HG02852 (cell line): ENCODE results near the gene FLII.
"Not testable (repeated sequence)": the region's sequence is repeated elsewhere in the genome, so short reads cannot be mapped to it uniquely, and the experiment has no call there.

Experiments
- ATAC-seq: cut with Tn5 transposase; IDR thresholded peaks from one replicate; pipeline ENCODE4 v1.9.1; 2021; ENCODE audit warnings: mild to moderate bottlenecking, moderate library complexity; ENCODE audit not compliant: unreplicated experiment

FLII gene

GRCh38 chr17:18258356-18259038, at the start of gene FLII:
FLII (minus strand) TSS chr17:18258738; CDS start chr17:18258690, 48 bp downstream.
- no peak for ATAC-seq

- ATAC-seq, result not testable (repeated sequence)
These were observed 44.7 kb upstream of the FLII start for GRCh38 chr17:18303206-18303605.

- ATAC-seq, result no peak
These were observed 42.4 kb upstream of the FLII start for GRCh38 chr17:18300725-18301480.

GRCh38 chr17:18298061-18298460, 39.5 kb upstream of the FLII start:
- ATAC-seq, result not testable (repeated sequence)

GRCh38 chr17:18291718-18292540, 33.4 kb upstream of the FLII start:
- no peak for ATAC-seq

DNA sequence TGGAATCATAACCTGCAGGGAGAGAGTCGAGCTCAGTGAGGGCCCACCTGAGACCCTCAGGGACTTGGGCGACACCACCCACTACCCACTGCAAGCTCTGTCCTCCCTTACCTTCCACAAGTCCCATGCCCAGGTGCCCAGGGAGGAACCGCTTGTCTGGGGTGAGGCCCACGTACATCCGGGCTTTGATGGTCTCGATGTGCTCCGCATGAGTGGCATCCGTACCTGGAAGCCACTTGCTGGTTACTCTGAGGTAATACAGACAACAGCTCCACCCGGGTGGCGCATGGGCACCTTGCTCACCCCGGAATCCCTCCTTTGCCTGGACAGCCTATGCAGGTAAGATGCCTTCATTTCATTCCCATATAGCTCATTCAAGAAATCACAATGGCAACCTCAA, 26.8 kb upstream of the FLII start:
- no peak for ATAC-seq

- no peak for ATAC-seq
These were observed 23.2 kb upstream of the FLII start for GRCh38 chr17:18281788-18282187.

DNA sequence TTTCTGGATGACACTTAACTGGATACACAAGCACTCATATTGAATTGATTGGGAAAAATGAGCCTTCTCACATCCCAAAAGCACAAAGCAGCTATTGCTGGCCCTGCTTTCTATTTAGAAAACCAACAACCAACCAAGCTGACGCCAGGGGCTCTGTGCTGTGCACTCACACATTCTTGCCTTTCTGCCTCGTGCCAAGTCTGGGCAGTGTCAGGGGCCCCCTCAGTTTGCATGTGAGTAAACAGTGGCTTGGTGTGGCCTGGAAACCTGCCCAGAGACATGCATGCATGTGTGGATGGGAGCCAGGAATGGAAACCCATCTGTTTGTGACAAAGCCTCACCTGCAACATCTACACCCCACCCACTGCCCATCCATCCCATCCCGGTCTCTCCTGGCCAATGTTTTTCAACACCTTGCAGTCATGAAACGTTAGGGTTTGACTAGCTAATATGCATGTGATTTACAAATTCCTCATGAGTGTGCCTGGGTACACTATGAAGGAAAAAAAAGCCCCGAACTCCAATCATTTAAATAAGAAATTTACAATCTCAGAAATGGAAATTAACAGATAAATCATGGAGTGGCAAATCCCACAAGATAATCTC, 22.3 kb upstream of the FLII start:
- ATAC-seq, result no peak

- no peak for ATAC-seq
These were observed 21.7 kb upstream of the FLII start for GRCh38 chr17:18280249-18280648.

DNA sequence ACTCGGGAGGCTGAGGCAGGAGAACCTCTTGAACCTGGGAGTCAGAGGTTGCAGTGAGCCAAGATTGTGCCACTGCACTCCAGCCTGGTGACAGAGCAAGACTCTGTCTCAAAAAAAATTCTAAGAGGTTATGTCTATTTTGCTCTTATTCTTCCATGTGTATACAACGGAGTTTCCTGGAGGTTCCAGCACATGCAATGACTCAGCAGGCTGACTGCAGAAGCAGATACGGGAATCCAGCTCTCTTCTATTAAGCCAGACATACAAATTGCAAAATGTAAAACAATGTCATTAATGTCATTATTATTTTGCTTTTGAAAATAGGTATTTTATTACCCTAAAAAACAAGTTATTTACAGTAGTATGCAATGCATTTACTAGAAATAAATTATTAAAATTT, 20.3 kb upstream of the FLII start:
- ATAC-seq, result no peak

DNA sequence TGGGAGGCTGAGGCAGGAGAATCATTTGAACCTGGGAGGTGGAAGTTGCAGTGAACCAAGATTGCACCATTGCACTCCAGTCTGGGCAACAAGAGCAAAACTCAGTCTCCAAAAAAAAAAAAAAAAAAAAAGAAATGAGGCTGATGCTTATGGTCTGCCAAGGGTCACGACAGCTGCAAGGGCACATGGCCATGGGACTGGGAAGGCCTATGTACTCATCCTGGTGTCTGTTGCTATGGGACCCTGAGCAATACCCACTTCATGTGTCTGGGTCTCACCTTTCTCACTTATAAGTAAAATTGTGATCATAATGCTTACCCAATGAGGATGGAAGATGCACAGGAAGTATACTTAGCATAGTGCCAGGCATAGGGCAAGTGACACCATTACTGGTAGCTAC, 18.5 kb upstream of the FLII start:
- no peak for ATAC-seq

DNA sequence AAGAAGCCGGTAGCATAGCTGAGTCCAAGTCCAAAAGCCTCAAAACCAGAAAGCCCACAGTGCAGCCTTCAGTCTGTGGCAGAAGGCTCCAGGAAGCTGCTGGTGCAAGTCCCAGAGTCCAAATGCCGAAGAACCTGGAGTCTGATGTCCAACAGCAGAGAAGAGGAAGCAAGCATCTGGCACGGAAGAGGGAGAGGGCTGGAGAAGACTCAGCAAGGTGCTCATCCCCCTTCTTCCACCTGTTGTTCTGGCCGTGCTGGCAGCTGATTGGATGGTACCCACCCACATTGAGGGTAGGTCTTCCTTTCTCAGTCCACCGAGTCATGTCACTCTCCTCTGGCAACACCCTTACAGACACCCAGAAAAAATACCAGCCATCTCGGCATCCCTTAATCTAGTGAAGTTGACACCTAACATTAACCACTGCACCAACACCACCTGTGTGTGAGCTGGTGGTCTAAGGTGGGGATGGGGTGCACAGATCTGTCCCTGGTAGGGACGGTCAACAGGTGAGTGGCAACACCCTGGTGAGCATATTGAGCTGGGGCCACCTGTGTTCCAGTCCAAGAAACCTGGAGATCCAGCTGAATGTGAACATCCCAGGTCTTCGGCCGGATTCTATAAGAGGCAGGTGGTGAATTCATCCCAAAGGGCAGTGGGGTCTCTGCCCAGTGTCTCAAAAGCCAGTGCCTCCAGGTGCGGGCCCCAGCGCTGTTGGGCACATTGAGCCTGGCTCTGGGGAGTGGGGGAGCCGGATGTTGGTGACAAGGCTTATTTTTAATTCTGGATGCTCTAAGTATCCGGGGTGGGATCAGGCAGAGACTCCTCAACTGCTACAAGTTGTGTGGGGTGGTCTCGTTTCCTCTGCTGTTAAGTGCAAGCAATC, 11.8 kb upstream of the FLII start:
- ATAC-seq, result no peak

GRCh38 chr17:18267927-18268711, 9.6 kb upstream of the FLII start:
- no peak for ATAC-seq

DNA sequence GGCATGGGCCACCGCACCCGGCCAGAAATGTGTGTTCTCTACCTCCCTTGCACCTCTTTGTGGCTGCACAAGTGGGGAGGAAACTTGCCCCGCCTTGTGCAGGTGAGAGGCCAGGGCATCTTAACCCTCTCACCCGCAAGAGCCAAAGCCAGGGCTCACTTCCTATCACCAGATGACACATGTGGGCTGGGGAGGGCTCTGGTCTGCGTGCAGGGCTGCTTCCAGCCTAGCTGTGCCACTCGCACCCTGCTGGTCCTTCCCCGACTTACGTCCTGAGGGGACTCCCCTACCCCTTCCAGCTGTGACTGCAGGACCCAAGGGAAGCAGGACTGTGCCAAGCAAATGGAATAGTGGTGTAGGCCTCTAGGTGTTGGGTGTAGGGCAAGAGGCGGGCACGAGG, 8.8 kb upstream of the FLII start:
- no peak for ATAC-seq

DNA sequence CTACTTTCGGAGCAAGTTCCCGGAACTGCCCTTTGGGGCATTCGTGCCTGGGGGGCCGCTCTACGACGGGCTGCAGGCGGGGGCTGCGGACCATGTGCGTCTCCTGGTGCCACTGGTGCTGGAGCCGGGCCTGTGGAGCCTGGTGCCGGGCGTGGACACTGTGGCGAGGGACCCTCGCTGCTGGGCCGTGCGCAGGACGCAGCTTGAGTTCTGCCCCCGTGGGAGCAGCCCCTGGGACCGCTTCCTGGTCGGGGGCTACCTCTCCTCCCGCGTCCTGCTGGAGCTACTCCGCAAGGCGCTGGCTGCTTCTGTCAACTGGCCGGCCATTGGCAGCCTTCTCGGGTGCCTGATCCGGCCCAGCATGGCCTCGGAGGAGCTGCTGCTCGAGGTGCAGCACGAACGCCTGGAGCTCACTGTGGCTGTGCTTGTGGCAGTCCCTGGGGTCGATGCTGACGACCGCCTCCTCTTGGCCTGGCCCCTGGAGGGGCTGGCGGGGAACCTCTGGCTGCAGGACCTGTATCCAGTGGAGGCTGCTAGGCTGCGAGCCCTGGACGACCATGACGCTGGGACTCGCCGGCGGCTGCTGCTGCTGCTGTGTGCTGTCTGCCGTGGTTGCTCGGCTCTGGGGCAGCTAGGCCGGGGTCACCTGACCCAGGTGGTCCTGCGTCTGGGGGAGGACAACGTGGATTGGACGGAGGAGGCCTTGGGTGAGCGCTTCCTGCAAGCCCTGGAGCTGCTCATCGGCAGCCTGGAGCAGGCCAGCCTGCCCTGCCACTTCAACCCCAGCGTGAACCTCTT, 5.5 kb upstream of the FLII start:
- ATAC-seq, result no peak

- no peak for ATAC-seq
These were observed 4.1 kb upstream of the FLII start for GRCh38 chr17:18262641-18263040.

- ATAC-seq, result no peak
These were observed 3.6 kb upstream of the FLII start for GRCh38 chr17:18262111-18262510.

GRCh38 chr17:18261659-18262058, 3.1 kb upstream of the FLII start:
- ATAC-seq, result no peak

GRCh38 chr17:18261146-18261515, 2.6 kb upstream of the FLII start:
- no peak for ATAC-seq
